Islet of Langerhans (tissue), 1 donor: ENCODE measurements around the gene USP24.

Source experiments
- FAIRE-seq: peaks from one replicate; lab custom pipeline; 2011; peaks lifted over from hg19 to GRCh38; lab: Jason Lieb, UNC

The USP24 gene

GRCh38 chr1:55215194-55216021 is at the start of gene USP24:
Gene USP24, minus strand, starts transcription at chr1:55215364. Its CDS starts 251 bp downstream, at chr1:55215113.
- FAIRE-seq = no peak

GRCh38 chr1:55262822-55263221 is 47.7 kb upstream of the USP24 start:
- FAIRE-seq = no peak

- FAIRE-seq = no peak
These were observed 44.9 kb upstream of the USP24 start for GRCh38 chr1:55259911-55260609.

- no peak for FAIRE-seq
These were observed 42.8 kb upstream of the USP24 start for GRCh38 chr1:55257958-55258357.

- FAIRE-seq = no peak
These were observed 40.7 kb upstream of the USP24 start for GRCh38 chr1:55255901-55256300.

GRCh38 chr1:55252942-55253589 is 37.9 kb upstream of the USP24 start:
- no peak for FAIRE-seq

- no peak for FAIRE-seq
These were observed 35.4 kb upstream of the USP24 start for GRCh38 chr1:55250399-55251075.

- no peak for FAIRE-seq
These were observed 34.7 kb upstream of the USP24 start for GRCh38 chr1:55249646-55250398.

GRCh38 chr1:55246896-55247295 is 31.7 kb upstream of the USP24 start:
- FAIRE-seq = no peak

- no peak for FAIRE-seq
These were observed 31.2 kb upstream of the USP24 start for GRCh38 chr1:55246331-55246730.

GRCh38 chr1:55245781-55246180 is 30.6 kb upstream of the USP24 start:
- no peak for FAIRE-seq

GRCh38 chr1:55244476-55245099 is 29.4 kb upstream of the USP24 start:
- FAIRE-seq = no peak

GRCh38 chr1:55243655-55244054 is 28.5 kb upstream of the USP24 start:
- no peak for FAIRE-seq

- FAIRE-seq = no peak
These were observed 24.4 kb upstream of the USP24 start for GRCh38 chr1:55239548-55239947.

- FAIRE-seq = no peak
These were observed 20.6 kb upstream of the USP24 start for GRCh38 chr1:55235722-55236121.

- no peak for FAIRE-seq
These were observed 18.9 kb upstream of the USP24 start for GRCh38 chr1:55234016-55234415.

GRCh38 chr1:55233145-55233777 is 18.1 kb upstream of the USP24 start:
- FAIRE-seq = no peak

- no peak for FAIRE-seq
These were observed 17.4 kb upstream of the USP24 start for GRCh38 chr1:55232448-55233144.

GRCh38 chr1:55231745-55232144 is 16.6 kb upstream of the USP24 start:
- FAIRE-seq = no peak

- FAIRE-seq = no peak
These were observed 15.5 kb upstream of the USP24 start for GRCh38 chr1:55230659-55231058.
